Kidney capillary endothelial cell (primary cell): ENCODE data around the gene CHST11.

Experiments used
- DNase-seq: peaks from one replicate; pipeline ENCODE4 v3.0.0-alpha.2; 2018; ENCODE audit warnings: low spot score

CHST11 gene

GRCh38 chr12:104505095-104505818 lies 48.5 kb downstream of the CHST11 start:
- no peak for DNase-seq

- DNase-seq: no peak
Measured at GRCh38 chr12:104506676-104507401, 50.1 kb downstream of the CHST11 start.

GRCh38 chr12:104507672-104508071 lies 50.9 kb downstream of the CHST11 start:
- no peak for DNase-seq

- no peak for DNase-seq
Measured at GRCh38 chr12:104508752-104509446, 52.2 kb downstream of the CHST11 start.

- no peak for DNase-seq
Measured at GRCh38 chr12:104510145-104510872, 53.6 kb downstream of the CHST11 start.

GRCh38 chr12:104510873-104511440 lies 54.2 kb downstream of the CHST11 start:
- no peak for DNase-seq

GRCh38 chr12:104513681-104514080 lies 56.9 kb downstream of the CHST11 start:
- DNase-seq: no peak

- DNase-seq: no peak
Measured at GRCh38 chr12:104514092-104514810, 57.5 kb downstream of the CHST11 start.

GRCh38 chr12:104515899-104516298 lies 59.2 kb downstream of the CHST11 start:
- DNase-seq: no peak

- DNase-seq: no peak
Measured at GRCh38 chr12:104516821-104517220, 60.1 kb downstream of the CHST11 start.

GRCh38 chr12:104517880-104518279 lies 61.1 kb downstream of the CHST11 start:
- no peak for DNase-seq

GRCh38 chr12:104519190-104520019 lies 62.7 kb downstream of the CHST11 start:
- DNase-seq: no peak

- DNase-seq: no peak
Measured at GRCh38 chr12:104520242-104520900, 63.6 kb downstream of the CHST11 start.

- no peak for DNase-seq
Measured at GRCh38 chr12:104521731-104522130, 65.0 kb downstream of the CHST11 start.

- no peak for DNase-seq
Measured at GRCh38 chr12:104522985-104523722, 66.4 kb downstream of the CHST11 start.

GRCh38 chr12:104524034-104524832 lies 67.5 kb downstream of the CHST11 start:
- no peak for DNase-seq

- no peak for DNase-seq
Measured at GRCh38 chr12:104526320-104526719, 69.6 kb downstream of the CHST11 start.

GRCh38 chr12:104526751-104527150 lies 70.0 kb downstream of the CHST11 start:
- no peak for DNase-seq
